Activated T-cell treated with anti-CD3 and anti-CD28 coated beads, Interleukin-2, amount 50 U/mL, for 4 hours (primary cell): Measurements from ENCODE around the gene TPSG1. TPM values are rescaled to one million over a fixed set of nuclear protein-coding genes. Genes with fewer than 3 reads are reported as not detected.
A peak's percentile ranks its signal among the peaks of the same experiment; 100 is the strongest.

Experiments
- ATAC-seq, 2 donors: fragments of 200-7000 bp; cut with Tn5 transposase; one replicate each; pipeline ENCODE4 v1.10.0; 2021
- DNase-seq: peaks from one replicate; pipeline ENCODE4 v3.0.0-alpha.2; 2020
- H3K27me3 Mint-ChIP-seq: one replicate; pipeline ENCODE4 v1.8.0; 2021; ENCODE audit warnings: low read depth, mixed read lengths
- H3K36me3 Mint-ChIP-seq: one replicate; pipeline ENCODE4 v1.8.0; 2022; ENCODE audit warnings: mixed read lengths; ENCODE audit not compliant: insufficient read depth
- H3K4me1 Mint-ChIP-seq: one replicate; pipeline ENCODE4 v1.8.0; 2021; ENCODE audit warnings: low read depth, mixed read lengths
- H3K4me3 Mint-ChIP-seq: one replicate; pipeline ENCODE4 v1.8.0; 2021; ENCODE audit warnings: mild to moderate bottlenecking, moderate library complexity, mixed read lengths
- H3K9me3 Mint-ChIP-seq: one replicate; pipeline ENCODE4 v1.8.0; 2021; ENCODE audit warnings: mixed read lengths
- total RNA-seq, 3 donors: library from RNA; stranded (reverse); gene quantifications; one replicate each; pipeline ENCODE4 v1.2.1, GENCODE V29; 2021

The TPSG1 gene
- total RNA-seq, 3 donors from 2014 or later, result not detected

- H3K27me3 Mint-ChIP-seq, result no peaks in the 10 kb centered on the region
- no peak for ATAC-seq
- no peaks in the 10 kb centered on the region for H3K9me3 Mint-ChIP-seq
Observed at GRCh38 chr16:1218061-1218929, 6.8 kb downstream of the TPSG1 start.

GRCh38 chr16:1217526-1217925 lies 7.5 kb downstream of the TPSG1 start:
- Mint-ChIP-seq H3K27me3 (no peaks in the 10 kb centered on the region), H3K4me3 (no peak overlapping the region), H3K4me1 (no peaks in the 10 kb centered on the region), H3K36me3 (no peaks in the 10 kb centered on the region), H3K9me3 (no peaks in the 10 kb centered on the region)
- ATAC-seq (no peak), DNase-seq (no peak)

More at GRCh38 chr16:1218061-1218929, 6.8 kb downstream of the TPSG1 start:
- H3K36me3 Mint-ChIP-seq, result no peaks in the 10 kb centered on the region
- no peaks in the 10 kb centered on the region for H3K4me1 Mint-ChIP-seq
- no peak overlapping the region for H3K4me3 Mint-ChIP-seq
- DNase-seq, result no peak

GRCh38 chr16:1216681-1217400 lies 8.2 kb downstream of the TPSG1 start:
- H3K9me3 Mint-ChIP-seq, result no peaks in the 10 kb centered on the region
- H3K27me3 Mint-ChIP-seq, result no peaks in the 10 kb centered on the region
- no peaks in the 10 kb centered on the region for H3K36me3 Mint-ChIP-seq
- DNase-seq, result no peak
- no peak overlapping the region for H3K4me3 Mint-ChIP-seq
- H3K4me1 Mint-ChIP-seq, result no peaks in the 10 kb centered on the region
- ATAC-seq, result no peak

- H3K9me3 Mint-ChIP-seq, result no peaks in the 10 kb centered on the region
- no peak overlapping the region for H3K4me3 Mint-ChIP-seq
- H3K4me1 Mint-ChIP-seq, result no peaks in the 10 kb centered on the region
- ATAC-seq (no peak), DNase-seq (no peak)
- H3K36me3 Mint-ChIP-seq, result no peaks in the 10 kb centered on the region
- no peaks in the 10 kb centered on the region for H3K27me3 Mint-ChIP-seq
Observed at GRCh38 chr16:1216296-1216619, 8.8 kb downstream of the TPSG1 start.

GRCh38 chr16:1215574-1216295 lies 9.3 kb downstream of the TPSG1 start:
- no peak for ATAC-seq
- no peak for DNase-seq
- Mint-ChIP-seq H3K36me3 (no peaks in the 10 kb centered on the region), H3K4me1 (no peaks in the 10 kb centered on the region), H3K9me3 (no peaks in the 10 kb centered on the region), H3K4me3 (no peak overlapping the region), H3K27me3 (no peaks in the 10 kb centered on the region)

- Mint-ChIP-seq H3K9me3 (no peaks in the 10 kb centered on the region), H3K4me3 (no peak overlapping the region), H3K36me3 (no peaks in the 10 kb centered on the region), H3K4me1 (no peaks in the 10 kb centered on the region), H3K27me3 (no peaks in the 10 kb centered on the region)
- no peak for ATAC-seq
- no peak for DNase-seq
Observed at GRCh38 chr16:1214719-1215118, 10.3 kb downstream of the TPSG1 start.

- ATAC-seq (no peak), DNase-seq (no peak)
- Mint-ChIP-seq H3K27me3 (no peaks in the 10 kb centered on the region), H3K4me3 (no peak overlapping the region), H3K9me3 (no peaks in the 10 kb centered on the region), H3K4me1 (no peaks in the 10 kb centered on the region), H3K36me3 (no peaks in the 10 kb centered on the region)
Observed at GRCh38 chr16:1213796-1214372, 11.2 kb downstream of the TPSG1 start.

- H3K27me3 Mint-ChIP-seq, result no peaks in the 10 kb centered on the region
- H3K9me3 Mint-ChIP-seq, result no peaks in the 10 kb centered on the region
Observed at GRCh38 chr16:1213231-1213630, 11.8 kb downstream of the TPSG1 start.

GRCh38 chr16:1212616-1213194 lies 12.4 kb downstream of the TPSG1 start:
- ATAC-seq, result no peak
- H3K36me3 Mint-ChIP-seq, result no peaks in the 10 kb centered on the region
- H3K9me3 Mint-ChIP-seq, result no peaks in the 10 kb centered on the region
- no peak for DNase-seq
- no peaks in the 10 kb centered on the region for H3K27me3 Mint-ChIP-seq
- no peak overlapping the region for H3K4me3 Mint-ChIP-seq
- H3K4me1 Mint-ChIP-seq, result peaks cover 4% of the 10 kb centered on the region

More at GRCh38 chr16:1213231-1213630, 11.8 kb downstream of the TPSG1 start:
- Mint-ChIP-seq H3K4me1 (peaks cover 2% of the 10 kb centered on the region), H3K36me3 (no peaks in the 10 kb centered on the region), H3K4me3 (no peak overlapping the region)
- ATAC-seq (no peak), DNase-seq (no peak)

GRCh38 chr16:1211451-1212268 lies 13.4 kb downstream of the TPSG1 start:
- H3K9me3 Mint-ChIP-seq, result no peaks in the 10 kb centered on the region
- ATAC-seq (no peak), DNase-seq (no peak)
- H3K27me3 Mint-ChIP-seq, result no peaks in the 10 kb centered on the region
- H3K36me3 Mint-ChIP-seq, result no peaks in the 10 kb centered on the region
- H3K4me3 Mint-ChIP-seq, result no peak overlapping the region
- H3K4me1 Mint-ChIP-seq, result peaks cover 4% of the 10 kb centered on the region

GRCh38 chr16:1210461-1210860 lies 14.6 kb downstream of the TPSG1 start:
- Mint-ChIP-seq H3K36me3 (no peaks in the 10 kb centered on the region), H3K4me1 (peaks cover 4% of the 10 kb centered on the region), H3K27me3 (no peaks in the 10 kb centered on the region), H3K4me3 (no peak overlapping the region), H3K9me3 (no peaks in the 10 kb centered on the region)
- ATAC-seq (no peak), DNase-seq (no peak)

- DNase-seq (no peak), ATAC-seq (no peak)
- Mint-ChIP-seq H3K27me3 (no peaks in the 10 kb centered on the region), H3K4me1 (peaks cover 4% of the 10 kb centered on the region), H3K9me3 (no peaks in the 10 kb centered on the region), H3K4me3 (no peak overlapping the region), H3K36me3 (no peaks in the 10 kb centered on the region)
Observed at GRCh38 chr16:1209081-1209480, 16.0 kb downstream of the TPSG1 start.

GRCh38 chr16:1208239-1208830 lies 16.7 kb downstream of the TPSG1 start:
- Mint-ChIP-seq H3K36me3 (no peaks in the 10 kb centered on the region), H3K4me1 (peaks cover 4% of the 10 kb centered on the region), H3K4me3 (peak overlapping the region; percentile 46), H3K27me3 (no peaks in the 10 kb centered on the region), H3K9me3 (no peaks in the 10 kb centered on the region)
- peak; percentile 70 to 73 for ATAC-seq
- no peak for DNase-seq
